ENCODE measurements around the gene PPP2R3A. TPM values are rescaled to one million over a fixed set of nuclear protein-coding genes. Genes with fewer than 3 reads are reported as not detected.
A peak's percentile ranks its signal among the peaks of the same experiment; 100 is the strongest.

PPP2R3A gene
- total and polyA plus RNA-seq, 9 of the 15 experiments (the other 6 are each of a cell fraction or from before 2014, with no cell fraction given) = 0.10 to 0.50 (median 0.24) TPM

DNA sequence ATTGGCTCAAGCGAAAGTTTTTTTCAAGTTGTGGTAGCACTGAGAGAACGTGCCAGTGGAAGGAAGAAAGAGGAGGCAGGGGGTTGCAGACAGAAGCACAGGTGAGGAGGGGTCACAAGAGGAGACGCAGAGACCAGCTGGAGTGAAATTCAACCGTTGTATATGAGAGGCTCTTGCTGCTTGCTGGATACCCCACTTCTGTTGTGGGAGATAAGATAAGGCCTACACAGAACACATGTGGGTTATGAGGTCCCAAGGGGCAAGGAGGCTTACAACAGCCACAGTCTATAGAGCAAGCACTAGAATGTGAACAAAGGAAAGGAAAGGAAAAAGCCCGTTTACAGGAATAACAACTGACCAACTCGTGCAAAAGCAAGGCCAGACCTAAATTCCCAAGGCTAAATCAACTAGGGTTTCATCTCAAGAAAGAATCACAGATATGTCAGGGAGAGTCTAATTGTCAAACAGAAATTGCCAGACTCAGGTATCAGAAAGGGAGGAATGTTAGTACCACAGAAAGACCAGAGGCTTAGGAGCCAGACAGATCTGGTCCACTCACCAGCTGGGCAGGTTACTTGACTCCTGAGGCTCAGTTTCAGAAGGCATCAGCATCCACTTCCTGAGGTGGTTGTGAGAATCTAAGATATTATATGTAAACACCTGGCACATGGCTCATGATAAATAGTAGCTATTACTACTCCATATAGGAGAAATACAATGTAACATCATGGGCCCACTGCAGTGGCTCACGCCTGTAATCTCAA, 169.7 kb downstream of the PPP2R3A start (continued):
- TF ChIP-seq MTA2 (IDR thresholded peaks at IDR 0.05; ENCODE audit: low read depth) (peak; percentile 83), LARP7 (IDR thresholded peaks at IDR 0.05) (no peak), NCOA2 (IDR thresholded peaks at IDR 0.05; ENCODE audit: partially characterized antibody in 2 of 2) (peak in 1 of 2 experiments; percentile 20), ZBTB7A (IDR thresholded peaks at IDR 0.05; ENCODE audit: borderline replicate concordance, control insufficient read depth, low read depth, low read length) (peak; percentile 79), LEF1 (IDR thresholded peaks at IDR 0.05) (peak; percentile 89), ZNF184 (CRISPR knock-in tag; IDR thresholded peaks at IDR 0.05) (no peak), TAL1 (IDR thresholded peaks at IDR 0.05) (peak; percentile 88), HDAC2 (IDR thresholded peaks at IDR 0.05) (peak; percentile 72; the same call in 1 of the 2 replicates), GATA2 (CRISPR knock-in tag; IDR thresholded peaks at IDR 0.05) (peak; percentile 90), ZZZ3 (IDR thresholded peaks at IDR 0.05) (no peak), NR1H2 (CRISPR knock-in tag; IDR thresholded peaks at IDR 0.05) (no peak), KLF6 (CRISPR knock-in tag; IDR thresholded peaks at IDR 0.05; ENCODE audit: borderline replicate concordance) (no peak), ZNF57 (CRISPR knock-in tag; IDR thresholded peaks at IDR 0.05) (no peak), FOXM1 (IDR thresholded peaks at IDR 0.05; ENCODE audit: low read depth) (peak; percentile 79), FOXM1 (CRISPR knock-in tag; IDR thresholded peaks at IDR 0.05; ENCODE audit: low read depth) (no peak), RUNX1 (IDR thresholded peaks at IDR 0.05; ENCODE audit: low read depth) (no peak), TOE1 (IDR thresholded peaks at IDR 0.05; ENCODE audit: borderline replicate concordance) (0 out of 2 replicates have a peak, but pooled peaks have one; percentile 43), TOE1 (CRISPR knock-in tag; IDR thresholded peaks at IDR 0.05; ENCODE audit: borderline replicate concordance, low read depth) (no peak), ZNF124 (CRISPR knock-in tag; IDR thresholded peaks at IDR 0.05) (no peak)
- TF ChIP-seq, protein P1, sequence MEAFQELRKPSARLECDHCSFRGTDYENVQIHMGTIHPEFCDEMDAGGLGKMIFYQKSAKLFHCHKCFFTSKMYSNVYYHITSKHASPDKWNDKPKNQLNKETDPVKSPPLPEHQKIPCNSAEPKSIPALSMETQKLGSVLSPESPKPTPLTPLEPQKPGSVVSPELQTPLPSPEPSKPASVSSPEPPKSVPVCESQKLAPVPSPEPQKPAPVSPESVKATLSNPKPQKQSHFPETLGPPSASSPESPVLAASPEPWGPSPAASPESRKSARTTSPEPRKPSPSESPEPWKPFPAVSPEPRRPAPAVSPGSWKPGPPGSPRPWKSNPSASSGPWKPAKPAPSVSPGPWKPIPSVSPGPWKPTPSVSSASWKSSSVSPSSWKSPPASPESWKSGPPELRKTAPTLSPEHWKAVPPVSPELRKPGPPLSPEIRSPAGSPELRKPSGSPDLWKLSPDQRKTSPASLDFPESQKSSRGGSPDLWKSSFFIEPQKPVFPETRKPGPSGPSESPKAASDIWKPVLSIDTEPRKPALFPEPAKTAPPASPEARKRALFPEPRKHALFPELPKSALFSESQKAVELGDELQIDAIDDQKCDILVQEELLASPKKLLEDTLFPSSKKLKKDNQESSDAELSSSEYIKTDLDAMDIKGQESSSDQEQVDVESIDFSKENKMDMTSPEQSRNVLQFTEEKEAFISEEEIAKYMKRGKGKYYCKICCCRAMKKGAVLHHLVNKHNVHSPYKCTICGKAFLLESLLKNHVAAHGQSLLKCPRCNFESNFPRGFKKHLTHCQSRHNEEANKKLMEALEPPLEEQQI (IDR thresholded peaks at IDR 0.05) = peak; percentile 71; the same call in 1 of the 2 replicates
- TF ChIP-seq, protein P2, sequence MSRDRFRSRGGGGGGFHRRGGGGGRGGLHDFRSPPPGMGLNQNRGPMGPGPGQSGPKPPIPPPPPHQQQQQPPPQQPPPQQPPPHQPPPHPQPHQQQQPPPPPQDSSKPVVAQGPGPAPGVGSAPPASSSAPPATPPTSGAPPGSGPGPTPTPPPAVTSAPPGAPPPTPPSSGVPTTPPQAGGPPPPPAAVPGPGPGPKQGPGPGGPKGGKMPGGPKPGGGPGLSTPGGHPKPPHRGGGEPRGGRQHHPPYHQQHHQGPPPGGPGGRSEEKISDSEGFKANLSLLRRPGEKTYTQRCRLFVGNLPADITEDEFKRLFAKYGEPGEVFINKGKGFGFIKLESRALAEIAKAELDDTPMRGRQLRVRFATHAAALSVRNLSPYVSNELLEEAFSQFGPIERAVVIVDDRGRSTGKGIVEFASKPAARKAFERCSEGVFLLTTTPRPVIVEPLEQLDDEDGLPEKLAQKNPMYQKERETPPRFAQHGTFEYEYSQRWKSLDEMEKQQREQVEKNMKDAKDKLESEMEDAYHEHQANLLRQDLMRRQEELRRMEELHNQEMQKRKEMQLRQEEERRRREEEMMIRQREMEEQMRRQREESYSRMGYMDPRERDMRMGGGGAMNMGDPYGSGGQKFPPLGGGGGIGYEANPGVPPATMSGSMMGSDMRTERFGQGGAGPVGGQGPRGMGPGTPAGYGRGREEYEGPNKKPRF (IDR thresholded peaks at IDR 0.05; ENCODE audit: low read depth, low read length) = no peak
- TF ChIP-seq, protein P3, sequence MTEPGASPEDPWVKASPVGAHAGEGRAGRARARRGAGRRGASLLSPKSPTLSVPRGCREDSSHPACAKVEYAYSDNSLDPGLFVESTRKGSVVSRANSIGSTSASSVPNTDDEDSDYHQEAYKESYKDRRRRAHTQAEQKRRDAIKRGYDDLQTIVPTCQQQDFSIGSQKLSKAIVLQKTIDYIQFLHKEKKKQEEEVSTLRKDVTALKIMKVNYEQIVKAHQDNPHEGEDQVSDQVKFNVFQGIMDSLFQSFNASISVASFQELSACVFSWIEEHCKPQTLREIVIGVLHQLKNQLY (CRISPR knock-in tag; conservative IDR thresholded peaks at IDR 0.05) = no peak
- TF ChIP-seq, protein P4, sequence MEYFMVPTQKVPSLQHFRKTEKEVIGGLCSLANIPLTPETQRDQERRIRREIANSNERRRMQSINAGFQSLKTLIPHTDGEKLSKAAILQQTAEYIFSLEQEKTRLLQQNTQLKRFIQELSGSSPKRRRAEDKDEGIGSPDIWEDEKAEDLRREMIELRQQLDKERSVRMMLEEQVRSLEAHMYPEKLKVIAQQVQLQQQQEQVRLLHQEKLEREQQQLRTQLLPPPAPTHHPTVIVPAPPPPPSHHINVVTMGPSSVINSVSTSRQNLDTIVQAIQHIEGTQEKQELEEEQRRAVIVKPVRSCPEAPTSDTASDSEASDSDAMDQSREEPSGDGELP (CRISPR knock-in tag; IDR thresholded peaks at IDR 0.05; ENCODE audit: borderline replicate concordance) = peak; percentile 71

Measured in K562 (cell line).